Keratinocyte (primary cell): Measurements from ENCODE around the gene CORO2B.
"Not testable (repeated sequence)": the region's sequence is repeated elsewhere in the genome, so short reads cannot be mapped to it uniquely, and the experiment has no call there.

Experiments
- EZH2 ChIP-seq: IDR thresholded peaks from one replicate; pipeline ENCODE4 v1.6.1; 2012; ENCODE audit warnings: inconsistent platforms, mild to moderate bottlenecking, low read length, moderate library complexity
- TF ChIP-seq, protein P1 (sequence below), 3 experiments: IDR thresholded peaks in 1 of 3; conservative IDR thresholded peaks in 1 of 3; optimal IDR thresholded peaks in 1 of 3; 2 replicates in 2 of 3; 3 replicates in 1 of 3; pipeline versions ENCODE3 to v1.5.1; 2011; ENCODE audit warnings: low read length in 3 of 3, mild to moderate bottlenecking in 3 of 3, moderate library complexity in 2 of 3, control low read depth in 1 of 3, inconsistent platforms in 1 of 3; ENCODE audit not compliant: insufficient read depth in 2 of 3; ENCODE audit errors: extremely low read depth in 1 of 3

DNA sequence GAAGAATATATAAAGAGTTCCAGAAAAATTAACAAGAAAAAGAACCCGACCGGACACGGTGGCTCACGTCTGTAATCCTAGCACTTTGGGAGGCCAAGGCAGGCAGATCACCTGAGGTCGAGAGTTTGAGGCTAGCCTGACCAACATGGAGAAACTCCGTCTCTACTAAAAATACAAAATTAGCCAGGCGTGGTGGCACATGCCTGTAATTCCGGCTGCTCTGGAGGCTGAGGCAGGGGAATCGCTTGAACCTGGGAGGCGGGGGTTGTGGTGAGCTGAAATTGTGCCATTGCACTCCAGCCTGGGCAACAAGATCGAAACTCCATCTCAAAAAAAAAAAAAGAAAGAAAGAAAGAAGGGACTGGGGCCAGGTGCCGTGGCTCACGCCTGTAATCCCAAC, 68.6 kb downstream of the CORO2B start:
- TF ChIP-seq, protein P1, sequence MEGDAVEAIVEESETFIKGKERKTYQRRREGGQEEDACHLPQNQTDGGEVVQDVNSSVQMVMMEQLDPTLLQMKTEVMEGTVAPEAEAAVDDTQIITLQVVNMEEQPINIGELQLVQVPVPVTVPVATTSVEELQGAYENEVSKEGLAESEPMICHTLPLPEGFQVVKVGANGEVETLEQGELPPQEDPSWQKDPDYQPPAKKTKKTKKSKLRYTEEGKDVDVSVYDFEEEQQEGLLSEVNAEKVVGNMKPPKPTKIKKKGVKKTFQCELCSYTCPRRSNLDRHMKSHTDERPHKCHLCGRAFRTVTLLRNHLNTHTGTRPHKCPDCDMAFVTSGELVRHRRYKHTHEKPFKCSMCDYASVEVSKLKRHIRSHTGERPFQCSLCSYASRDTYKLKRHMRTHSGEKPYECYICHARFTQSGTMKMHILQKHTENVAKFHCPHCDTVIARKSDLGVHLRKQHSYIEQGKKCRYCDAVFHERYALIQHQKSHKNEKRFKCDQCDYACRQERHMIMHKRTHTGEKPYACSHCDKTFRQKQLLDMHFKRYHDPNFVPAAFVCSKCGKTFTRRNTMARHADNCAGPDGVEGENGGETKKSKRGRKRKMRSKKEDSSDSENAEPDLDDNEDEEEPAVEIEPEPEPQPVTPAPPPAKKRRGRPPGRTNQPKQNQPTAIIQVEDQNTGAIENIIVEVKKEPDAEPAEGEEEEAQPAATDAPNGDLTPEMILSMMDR (optimal IDR thresholded peaks at IDR 0.05 in 1 of 3, IDR thresholded peaks at IDR 0.05 in 1 of 3, conservative IDR thresholded peaks at IDR 0.05 in 1 of 3; ENCODE audit: extremely low read depth in 1 of 3, insufficient read depth in 2 of 3, low read length in 3 of 3): not testable (repeated sequence)
- TF ChIP-seq EZH2: not testable (repeated sequence)
